Mucosa of descending colon (tissue), 3 donors: ENCODE results near the gene FBXL20. TPM values are rescaled to one million over a fixed set of nuclear protein-coding genes. Genes with fewer than 3 reads are reported as not detected.

Source experiments
- ATAC-seq: fragments of 200-7000 bp; cut with Tn5 transposase; one replicate; pipeline ENCODE4 v1.9.1; 2020; ENCODE audit warnings: mild to moderate bottlenecking, moderate library complexity
- DNase-seq, 3 donors: peaks; one replicate each; pipeline ENCODE4 v3.0.0-alpha.2; 2020
- H3K36me3 ChIP-seq: fragments of 200-600 bp; one replicate; pipeline ENCODE4 v1.8.0; 2021; ENCODE audit warnings: low read depth, mild to moderate bottlenecking
- H3K4me1 ChIP-seq: fragments of 200-600 bp; one replicate; pipeline ENCODE4 v1.8.0; 2021; ENCODE audit warnings: low read depth, mild to moderate bottlenecking
- H3K4me3 ChIP-seq: fragments of 200-600 bp; one replicate; pipeline ENCODE4 v1.8.0; 2021; ENCODE audit warnings: mild to moderate bottlenecking
- H3K9me3 ChIP-seq: fragments of 200-600 bp; one replicate; pipeline ENCODE4 v1.8.0; 2021; ENCODE audit warnings: mild to moderate bottlenecking
- intact Hi-C, 2 donors: fragments of 100-400 bp; cut with DNase I in 1 of 2; cut with micrococcal nuclease in 1 of 2; formaldehyde crosslinking; loops; one replicate each; pipeline versions ENCODE4 v1.11.0 to v1.11.1; 2022; cut with DNase I, micrococcal nuclease
- total RNA-seq, 3 donors: library from RNA; stranded (reverse); fragmentation: NEBNext Ultra II Directional in 2 of 3; extraction: Animal tissue kit (Norgen Biotek cat#: 25700) in 2 of 3; gene quantifications; one replicate each; pipeline versions ENCODE4 v1.2.1 to v1.2.4, GENCODE V29; 2021 to 2023
- TF ChIP-seq, protein P1 (sequence below): fragments of 200-600 bp; IDR thresholded peaks from one replicate; pipeline ENCODE4 v1.8.0; 2022; ENCODE audit warnings: antibody characterized with exemption, mild to moderate bottlenecking
- donor health status: DM: no; HTN: no; CAD: no; lungs with moderate emphysema.
- donor health status: DM: no; HTN: no; CAD: no.
- donor health status: DM: no; HTN: yes; CAD: no.

FBXL20 gene
- total RNA-seq, 3 donors from 2014 or later: 16.6 to 29.2 (median 28.9) TPM

DNA sequence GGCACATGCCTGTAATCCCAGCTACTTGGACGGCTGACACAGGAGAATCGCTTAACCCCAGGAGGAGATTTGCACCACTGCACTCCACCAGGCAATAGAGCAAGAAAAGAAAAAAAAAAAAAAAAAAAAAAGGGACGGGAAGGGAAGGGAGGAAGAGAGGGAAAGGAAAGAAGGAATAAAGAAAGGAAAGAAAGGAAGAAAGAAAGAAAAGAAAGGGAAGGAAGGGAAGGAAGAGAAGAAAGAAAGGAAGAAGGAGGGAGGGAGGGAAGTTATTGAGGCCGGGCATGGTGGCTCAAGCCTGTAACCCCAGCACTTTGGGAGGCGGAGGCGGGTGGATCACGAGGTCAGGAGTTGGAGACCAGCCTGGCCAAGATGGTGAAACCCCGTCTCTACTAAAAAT lies 125.3 kb downstream of the FBXL20 start:
- ATAC-seq (no peak), DNase-seq (no peak)
- intact Hi-C loops: no loop called here
- TF ChIP-seq, protein P1, sequence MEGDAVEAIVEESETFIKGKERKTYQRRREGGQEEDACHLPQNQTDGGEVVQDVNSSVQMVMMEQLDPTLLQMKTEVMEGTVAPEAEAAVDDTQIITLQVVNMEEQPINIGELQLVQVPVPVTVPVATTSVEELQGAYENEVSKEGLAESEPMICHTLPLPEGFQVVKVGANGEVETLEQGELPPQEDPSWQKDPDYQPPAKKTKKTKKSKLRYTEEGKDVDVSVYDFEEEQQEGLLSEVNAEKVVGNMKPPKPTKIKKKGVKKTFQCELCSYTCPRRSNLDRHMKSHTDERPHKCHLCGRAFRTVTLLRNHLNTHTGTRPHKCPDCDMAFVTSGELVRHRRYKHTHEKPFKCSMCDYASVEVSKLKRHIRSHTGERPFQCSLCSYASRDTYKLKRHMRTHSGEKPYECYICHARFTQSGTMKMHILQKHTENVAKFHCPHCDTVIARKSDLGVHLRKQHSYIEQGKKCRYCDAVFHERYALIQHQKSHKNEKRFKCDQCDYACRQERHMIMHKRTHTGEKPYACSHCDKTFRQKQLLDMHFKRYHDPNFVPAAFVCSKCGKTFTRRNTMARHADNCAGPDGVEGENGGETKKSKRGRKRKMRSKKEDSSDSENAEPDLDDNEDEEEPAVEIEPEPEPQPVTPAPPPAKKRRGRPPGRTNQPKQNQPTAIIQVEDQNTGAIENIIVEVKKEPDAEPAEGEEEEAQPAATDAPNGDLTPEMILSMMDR: no peak
- Histone ChIP-seq H3K4me3 (no peak overlapping the region), H3K4me1 (no peaks in the 10 kb centered on the region), H3K9me3 (no peaks in the 10 kb centered on the region), H3K36me3 (no peaks in the 10 kb centered on the region)

DNA sequence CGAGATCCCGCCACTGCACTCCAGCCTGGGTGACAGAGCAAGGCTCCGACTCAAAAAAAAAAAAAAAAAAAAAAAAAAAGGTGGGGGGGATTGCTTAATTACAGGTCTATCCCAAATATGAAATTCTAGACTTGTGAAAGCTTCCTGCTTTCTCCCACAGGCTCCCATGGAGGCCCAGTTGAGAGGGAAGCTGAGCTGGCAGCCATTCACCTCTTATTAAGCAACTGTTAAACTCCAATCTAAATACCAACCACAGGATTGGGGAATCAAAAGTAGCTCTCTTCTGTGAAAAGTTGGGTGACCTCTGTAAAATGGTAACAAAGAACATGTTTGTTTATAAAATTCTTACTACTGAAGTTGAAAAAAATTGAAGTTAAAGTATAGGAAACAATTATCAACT lies 129.9 kb downstream of the FBXL20 start:
- TF ChIP-seq, protein P1: no peak
- peaks cover 4% of the 10 kb centered on the region for H3K36me3 ChIP-seq
- intact Hi-C loops: no loop called here
- DNase-seq (no peak), ATAC-seq (no peak)
- no peaks in the 10 kb centered on the region for H3K9me3 ChIP-seq
- no peak overlapping the region for H3K4me3 ChIP-seq
- H3K4me1 ChIP-seq: no peaks in the 10 kb centered on the region

DNA sequence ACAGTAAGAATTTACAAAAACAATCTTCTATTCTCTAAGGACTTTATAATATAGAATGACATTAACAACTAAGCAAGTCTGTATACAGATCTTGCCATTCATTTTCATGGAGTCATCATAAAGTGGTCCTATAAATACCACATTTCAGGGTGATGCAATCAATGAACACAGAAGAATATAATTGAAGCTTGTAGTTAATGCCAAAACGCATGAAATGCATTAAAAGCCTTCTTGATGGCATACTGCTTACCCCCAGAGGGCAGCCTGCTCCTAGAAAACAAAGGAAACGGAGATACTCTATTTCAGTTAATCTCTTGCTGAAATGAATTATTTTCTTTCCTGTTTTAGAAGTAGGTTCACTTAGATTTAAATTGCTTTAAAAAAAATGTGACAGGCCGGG lies 130.5 kb downstream of the FBXL20 start:
- ATAC-seq (no peak), DNase-seq (peak in 1 of 3 donors; percentile 13)
- TF ChIP-seq, protein P1: no peak
- Histone ChIP-seq H3K9me3 (no peaks in the 10 kb centered on the region), H3K36me3 (peaks cover 4% of the 10 kb centered on the region), H3K4me1 (no peaks in the 10 kb centered on the region), H3K4me3 (no peak overlapping the region)
- intact Hi-C loops: no loop called here

DNA sequence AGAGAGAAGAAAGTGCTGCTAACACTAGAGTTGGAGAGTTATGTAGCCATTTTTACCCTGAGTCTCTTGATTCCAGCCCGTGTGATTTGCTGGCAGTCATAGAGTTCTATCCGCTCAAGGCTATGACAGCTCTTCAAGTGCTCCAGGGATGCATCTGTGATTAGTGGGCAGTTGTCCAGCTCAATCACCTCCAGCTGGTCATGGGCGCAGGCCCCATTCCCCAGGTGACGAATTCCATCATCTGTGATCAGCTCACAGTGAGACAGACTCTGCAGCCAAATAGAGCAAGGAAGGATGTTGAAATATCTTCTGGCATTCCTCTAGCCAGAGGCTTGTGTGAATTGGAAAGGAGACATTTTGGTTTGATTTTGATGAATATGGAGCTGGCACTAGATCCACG lies 137.3 kb downstream of the FBXL20 start:
- TF ChIP-seq, protein P1: no peak
- DNase-seq (no peak), ATAC-seq (no peak)
- Histone ChIP-seq H3K4me1 (no peaks in the 10 kb centered on the region), H3K36me3 (no peaks in the 10 kb centered on the region), H3K9me3 (no peaks in the 10 kb centered on the region), H3K4me3 (no peak overlapping the region)
- intact Hi-C loops: no loop called here

DNA sequence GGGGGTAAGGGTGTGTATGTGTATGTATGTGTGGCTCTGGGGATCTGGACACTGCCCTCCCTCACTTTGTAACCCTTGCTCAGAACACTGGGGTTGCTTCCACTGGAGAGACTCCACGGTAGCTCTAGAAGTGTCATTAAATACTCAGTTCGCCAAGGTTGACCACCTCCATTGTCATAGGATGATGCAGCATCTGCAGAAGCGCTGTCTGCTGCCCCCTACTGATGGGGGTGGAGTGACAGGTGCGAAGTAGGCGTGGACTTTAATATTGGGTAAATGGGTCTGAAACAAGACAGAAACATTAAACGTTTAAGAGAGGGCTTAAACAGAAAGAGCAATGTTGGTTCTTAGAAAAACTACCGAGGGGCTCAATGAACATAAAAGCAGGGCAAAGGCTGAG lies 140.1 kb downstream of the FBXL20 start:
- H3K9me3 ChIP-seq: no peaks in the 10 kb centered on the region
- no peaks in the 10 kb centered on the region for H3K36me3 ChIP-seq
- no peak overlapping the region for H3K4me3 ChIP-seq
- ATAC-seq (no peak), DNase-seq (peak in 1 of 3 donors; percentile 23)
- peaks cover 9% of the 10 kb centered on the region for H3K4me1 ChIP-seq
- intact Hi-C loops: no loop called here
- TF ChIP-seq, protein P1: no peak
